Stimulated activated CD4-positive, alpha-beta T cell treated with anti-CD3 and anti-CD28 coated beads, Interleukin-12 subunit alpha, Interleukin-12 subunit beta, amount 100 ng/mL, for 4 hours (primary cell): ENCODE data around the gene SNORC.
"Not testable (repeated sequence)": the region's sequence is repeated elsewhere in the genome, so short reads cannot be mapped to it uniquely, and the experiment has no call there.

ENCODE experiments used
- DNase-seq: peaks from one replicate; pipeline ENCODE4 v3.0.0-alpha.2; 2020

SNORC gene

GRCh38 chr2:232870018-232870765 lies at the start of gene SNORC:
Gene SNORC, plus strand, starts transcription at chr2:232870264. Its CDS starts 78 bp downstream, at chr2:232870342.
- DNase-seq: no peak

- DNase-seq: no peak
Measured at GRCh38 chr2:232829988-232830387, 40.1 kb upstream of the SNORC start.

- no peak for DNase-seq
Measured at GRCh38 chr2:232831496-232831895, 38.6 kb upstream of the SNORC start.

GRCh38 chr2:232833830-232834229 lies 36.2 kb upstream of the SNORC start:
- DNase-seq: no peak

- no peak for DNase-seq
Measured at GRCh38 chr2:232835687-232836208, 34.3 kb upstream of the SNORC start.

- no peak for DNase-seq
Measured at GRCh38 chr2:232836934-232837333, 33.1 kb upstream of the SNORC start.

- peak; percentile 57 for DNase-seq
Measured at GRCh38 chr2:232838406-232838874, 31.6 kb upstream of the SNORC start.

- no peak for DNase-seq
Measured at GRCh38 chr2:232839411-232840079, 30.5 kb upstream of the SNORC start.

GRCh38 chr2:232842689-232843088 lies 27.4 kb upstream of the SNORC start:
- no peak for DNase-seq

GRCh38 chr2:232843834-232844233 lies 26.2 kb upstream of the SNORC start:
- DNase-seq: no peak

- DNase-seq: no peak
Measured at GRCh38 chr2:232846055-232846454, 24.0 kb upstream of the SNORC start.

GRCh38 chr2:232850039-232850438 lies 20.0 kb upstream of the SNORC start:
- DNase-seq: no peak

GRCh38 chr2:232852081-232852480 lies 18.0 kb upstream of the SNORC start:
- DNase-seq: not testable (repeated sequence)

- no peak for DNase-seq
Measured at GRCh38 chr2:232852676-232853075, 17.4 kb upstream of the SNORC start.

- no peak for DNase-seq
Measured at GRCh38 chr2:232854082-232854481, 16.0 kb upstream of the SNORC start.

GRCh38 chr2:232857158-232857563 lies 12.9 kb upstream of the SNORC start:
- no peak for DNase-seq

GRCh38 chr2:232859385-232859916 lies 10.6 kb upstream of the SNORC start:
- DNase-seq: no peak

GRCh38 chr2:232860593-232861241 lies 9.3 kb upstream of the SNORC start:
- DNase-seq: no peak

GRCh38 chr2:232861353-232861752 lies 8.7 kb upstream of the SNORC start:
- no peak for DNase-seq

GRCh38 chr2:232863996-232864395 lies 6.1 kb upstream of the SNORC start:
- DNase-seq: no peak

- no peak for DNase-seq
Measured at GRCh38 chr2:232865165-232865564, 4.9 kb upstream of the SNORC start.

GRCh38 chr2:232866104-232866503 lies 4.0 kb upstream of the SNORC start:
- no peak for DNase-seq
